Measurements from ENCODE around the gene CORO2B. TPM values are rescaled to one million over a fixed set of nuclear protein-coding genes. Genes with fewer than 3 reads are reported as not detected.

The CORO2B gene
- total and polyA plus RNA-seq, 9 of the 15 experiments (the other 6 are each of a cell fraction or from before 2014, with no cell fraction given), result not detected

DNA sequence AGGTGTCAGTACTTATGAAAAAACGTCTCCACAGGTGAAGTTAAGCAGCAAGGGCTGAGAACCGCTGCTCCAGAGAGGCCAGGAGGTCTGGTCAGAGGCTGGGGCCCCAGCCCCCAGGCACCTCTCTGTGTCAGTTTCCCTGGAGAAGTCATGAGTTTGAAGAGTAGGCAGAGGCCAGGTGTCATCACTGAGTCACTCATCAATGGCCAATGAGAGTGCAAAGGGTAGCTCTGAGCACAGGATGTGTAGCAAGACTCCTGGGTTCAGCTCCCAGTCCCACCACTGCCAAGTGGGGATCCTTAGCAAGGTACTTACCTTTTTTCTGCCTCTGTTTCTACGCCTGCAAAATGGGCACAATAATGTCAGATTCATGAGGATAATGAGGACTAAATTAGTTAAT, 47.9 kb downstream of the CORO2B start:
- in situ Hi-C loops (cut with MboI) (no loop called here), intact Hi-C loops (cut with micrococcal nuclease) (no loop called here)
- ATAC-seq, result no peak
- no peak for DNase-seq (ENCODE audit: extremely low read depth in 1 of 4, low spot score in 3 of 4)
- WGBS (ENCODE audit: insufficient coverage, low coverage, missing lambda C conversion rate), result 0% methylated on average over 3 of the region's 3 CpGs
- Histone ChIP-seq H3K27ac (ENCODE audit: extremely low read depth, low read depth, low read length) (no peak overlapping the region), H3K9me1 (ENCODE audit: control insufficient read depth, insufficient read depth, low read length) (no peaks in the 10 kb centered on the region), H3K79me2 (ENCODE audit: control insufficient read depth, insufficient read depth, low read length) (no peaks in the 10 kb centered on the region), H4K20me1 (replicated peaks; ENCODE audit: control insufficient read depth, insufficient read depth, low read length) (peaks cover 14% of the 10 kb centered on the region), H3K36me3 (ENCODE audit: control insufficient read depth, insufficient read depth, low read length) (no peaks in the 10 kb centered on the region), H3K9me3 (replicated peaks; ENCODE audit: control insufficient read depth, insufficient read depth, low read depth, low read length) (no peaks in the 10 kb centered on the region), H3K4me2 (ENCODE audit: insufficient read depth, low read length) (no peak overlapping the region), H2AFZ (ENCODE audit: low read depth, low read length) (no peak overlapping the region), H3K27me3 (ENCODE audit: control insufficient read depth in 2 of 2, insufficient read depth in 2 of 2, low read length in 2 of 2) (peaks cover 12 to 62% of the 10 kb centered on the region in 2 experiments), H3K4me1 (replicated peaks in 1 of 2; ENCODE audit: control insufficient read depth in 2 of 2, insufficient read depth in 2 of 2, low read length in 2 of 2) (no peaks in the 10 kb centered on the region), H3K4me3 (no peak overlapping the region), H3K9ac (ENCODE audit: insufficient read depth in 1 of 2, low read depth in 2 of 2, low read length in 2 of 2) (no peak overlapping the region)
- no TSS peak for BruUV-seq (replicated peaks)
- ChIA-PET POLR2A (no interaction called here), CTCF (ENCODE audit: low intra/inter-chr PET ratio) (no interaction called here)
- TF ChIP-seq DMBX1 (CRISPR knock-in tag; IDR thresholded peaks at IDR 0.05; ENCODE audit: borderline replicate concordance), result no peak
- peak; percentile 63 for TF ChIP-seq RBM25 (IDR thresholded peaks at IDR 0.05; ENCODE audit: low read depth, low read length, severe bottlenecking)
- FAIRE-seq, result no peak

- Histone ChIP-seq H3K9ac (ENCODE audit: insufficient read depth in 1 of 2, low read depth in 2 of 2, low read length in 2 of 2) (no peak overlapping the region), H3K4me3 (no peak overlapping the region), H3K27ac (ENCODE audit: extremely low read depth, low read depth, low read length) (no peak overlapping the region), H3K9me1 (ENCODE audit: control insufficient read depth, insufficient read depth, low read length) (no peaks in the 10 kb centered on the region), H3K4me2 (ENCODE audit: insufficient read depth, low read length) (no peak overlapping the region), H2AFZ (ENCODE audit: low read depth, low read length) (no peak overlapping the region), H4K20me1 (replicated peaks; ENCODE audit: control insufficient read depth, insufficient read depth, low read length) (peaks cover 14% of the 10 kb centered on the region), H3K79me2 (ENCODE audit: control insufficient read depth, insufficient read depth, low read length) (no peaks in the 10 kb centered on the region), H3K9me3 (replicated peaks; ENCODE audit: control insufficient read depth, insufficient read depth, low read depth, low read length) (no peaks in the 10 kb centered on the region), H3K27me3 (ENCODE audit: control insufficient read depth in 2 of 2, insufficient read depth in 2 of 2, low read length in 2 of 2) (peaks cover 14 to 63% of the 10 kb centered on the region in 2 experiments), H3K36me3 (ENCODE audit: control insufficient read depth, insufficient read depth, low read length) (no peaks in the 10 kb centered on the region), H3K4me1 (replicated peaks in 1 of 2; ENCODE audit: control insufficient read depth in 2 of 2, insufficient read depth in 2 of 2, low read length in 2 of 2) (no peaks in the 10 kb centered on the region)
- BruUV-seq (replicated peaks), result no TSS peak
- ChIA-PET POLR2A (no interaction called here), CTCF (ENCODE audit: low intra/inter-chr PET ratio) (no interaction called here)
- TF ChIP-seq PCBP2 (IDR thresholded peaks at IDR 0.05; ENCODE audit: low read depth, low read length, poor library complexity, severe bottlenecking) (no peak), SMARCA5 (IDR thresholded peaks at IDR 0.05) (no peak), CHD2 (IDR thresholded peaks at IDR 0.05; ENCODE audit: low read depth, low read length) (no peak), KAT7 (CRISPR knock-in tag; IDR thresholded peaks at IDR 0.05; ENCODE audit: borderline replicate concordance) (no peak), SMC3 (conservative IDR thresholded peaks at IDR 0.05; ENCODE audit: insufficient read depth, low read depth, low read length) (no peak), ELF1 (tag; IDR thresholded peaks at IDR 0.05) (no peak)
- TF ChIP-seq, protein P1, sequence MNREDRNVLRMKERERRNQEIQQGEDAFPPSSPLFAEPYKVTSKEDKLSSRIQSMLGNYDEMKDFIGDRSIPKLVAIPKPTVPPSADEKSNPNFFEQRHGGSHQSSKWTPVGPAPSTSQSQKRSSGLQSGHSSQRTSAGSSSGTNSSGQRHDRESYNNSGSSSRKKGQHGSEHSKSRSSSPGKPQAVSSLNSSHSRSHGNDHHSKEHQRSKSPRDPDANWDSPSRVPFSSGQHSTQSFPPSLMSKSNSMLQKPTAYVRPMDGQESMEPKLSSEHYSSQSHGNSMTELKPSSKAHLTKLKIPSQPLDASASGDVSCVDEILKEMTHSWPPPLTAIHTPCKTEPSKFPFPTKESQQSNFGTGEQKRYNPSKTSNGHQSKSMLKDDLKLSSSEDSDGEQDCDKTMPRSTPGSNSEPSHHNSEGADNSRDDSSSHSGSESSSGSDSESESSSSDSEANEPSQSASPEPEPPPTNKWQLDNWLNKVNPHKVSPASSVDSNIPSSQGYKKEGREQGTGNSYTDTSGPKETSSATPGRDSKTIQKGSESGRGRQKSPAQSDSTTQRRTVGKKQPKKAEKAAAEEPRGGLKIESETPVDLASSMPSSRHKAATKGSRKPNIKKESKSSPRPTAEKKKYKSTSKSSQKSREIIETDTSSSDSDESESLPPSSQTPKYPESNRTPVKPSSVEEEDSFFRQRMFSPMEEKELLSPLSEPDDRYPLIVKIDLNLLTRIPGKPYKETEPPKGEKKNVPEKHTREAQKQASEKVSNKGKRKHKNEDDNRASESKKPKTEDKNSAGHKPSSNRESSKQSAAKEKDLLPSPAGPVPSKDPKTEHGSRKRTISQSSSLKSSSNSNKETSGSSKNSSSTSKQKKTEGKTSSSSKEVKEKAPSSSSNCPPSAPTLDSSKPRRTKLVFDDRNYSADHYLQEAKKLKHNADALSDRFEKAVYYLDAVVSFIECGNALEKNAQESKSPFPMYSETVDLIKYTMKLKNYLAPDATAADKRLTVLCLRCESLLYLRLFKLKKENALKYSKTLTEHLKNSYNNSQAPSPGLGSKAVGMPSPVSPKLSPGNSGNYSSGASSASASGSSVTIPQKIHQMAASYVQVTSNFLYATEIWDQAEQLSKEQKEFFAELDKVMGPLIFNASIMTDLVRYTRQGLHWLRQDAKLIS (CRISPR knock-in tag; IDR thresholded peaks at IDR 0.05), result no peak
- intact Hi-C loops (cut with micrococcal nuclease) (no loop called here), in situ Hi-C loops (cut with MboI) (no loop called here)
- no peak for FAIRE-seq
- no peak for ATAC-seq
- WGBS (ENCODE audit: insufficient coverage, low coverage, missing lambda C conversion rate), result 1% methylated on average over 7 of the region's 7 CpGs
- DNase-seq (ENCODE audit: extremely low read depth in 1 of 4, low spot score in 3 of 4), result no peak
Measured at GRCh38 chr15:68627476-68627875, 48.7 kb downstream of the CORO2B start.

Measured in K562 (cell line).